Breast epithelium (tissue), 4 donors: ENCODE results near the gene CCL20. TPM values are rescaled to one million over a fixed set of nuclear protein-coding genes. Genes with fewer than 3 reads are reported as not detected.

ENCODE experiments used
- DNase-seq, 2 donors: peaks; one replicate each; pipeline ENCODE4 v3.0.0-alpha.2; 2019; ENCODE audit warnings: low spot score in 2 of 2
- H3K27ac ChIP-seq, 2 donors: fragments of 200-600 bp; sonication (generic) in 1 of 2; one replicate each; pipeline ENCODE4 v1.5.1; 2016 to 2019; ENCODE audit warnings: mild to moderate bottlenecking in 1 of 2
- H3K27me3 ChIP-seq, 2 donors: fragments of 200-600 bp; sonication (generic) in 1 of 2; one replicate each; pipeline versions ENCODE4 v1.5.1 to v1.6.0; 2017 to 2019; ENCODE audit warnings: control low read depth in 1 of 2, mild to moderate bottlenecking in 1 of 2
- H3K36me3 ChIP-seq: fragments of 200-600 bp; one replicate; pipeline ENCODE4 v1.5.1; 2019
- H3K4me1 ChIP-seq, 2 donors: fragments of 200-600 bp; sonication (generic); one replicate each; pipeline ENCODE4 v1.5.1; 2016 to 2019; ENCODE audit warnings: control low read depth in 1 of 2
- H3K4me3 ChIP-seq, 3 donors: fragments of 200-600 bp; sonication (generic); 1 replicate in 2 of 3; 2 replicates in 1 of 3; pipeline ENCODE4 v1.5.1; 2016 to 2019; ENCODE audit warnings: mild to moderate bottlenecking in 3 of 3, moderate library complexity in 2 of 3
- H3K9me3 ChIP-seq, 2 donors: fragments of 200-600 bp; sonication (generic) in 1 of 2; one replicate each; pipeline ENCODE4 v1.5.1; 2016 to 2019; ENCODE audit warnings: control low read depth in 1 of 2
- CTCF ChIP-seq, 3 donors: fragments of 450-650 bp; IDR thresholded peaks; one replicate each; pipeline ENCODE4 v1.5.1; 2016 to 2017; ENCODE audit warnings: antibody characterized with exemption in 3 of 3, mild to moderate bottlenecking in 3 of 3, moderate library complexity in 3 of 3
- POLR2A ChIP-seq: fragments of 450-650 bp; IDR thresholded peaks from one replicate; pipeline ENCODE4 v1.6.1; 2016; ENCODE audit warnings: antibody characterized with exemption, mild to moderate bottlenecking, moderate library complexity
- POLR2AphosphoS5 ChIP-seq, 3 donors: sonication (generic); formaldehyde crosslinking; IDR thresholded peaks; one replicate each; pipeline ENCODE4 v1.6.1; 2017; ENCODE audit warnings: antibody characterized with exemption in 3 of 3
- intact Hi-C: fragments of 100-400 bp; cut with DNase I; formaldehyde crosslinking; loops from one replicate; pipeline ENCODE4 v1.15.1; 2023; ENCODE audit warnings: low total_unique reads
- total RNA-seq, 3 donors: library from RNA; depleted of rRNA; stranded (reverse); fragments of >200 nt; gene quantifications; one replicate each; pipeline ENCODE4 v1.1.0, GENCODE V29; 2016

The CCL20 gene
- total RNA-seq, 3 donors from 2014 or later, result 1.3 to 6.7 TPM; not detected in 1

- TF ChIP-seq CTCF (IDR thresholded peaks at IDR 0.05) (no peak), POLR2A (no peak), POLR2AphosphoS5 (IDR thresholded peaks at IDR 0.05) (no peak)
- no peak for DNase-seq
- H3K4me1 ChIP-seq, result no peaks in the 10 kb centered on the region
- no peaks in the 10 kb centered on the region for H3K9me3 ChIP-seq
- intact Hi-C loops, result no loop called here
- no peak overlapping the region for H3K27ac ChIP-seq
- no peaks in the 10 kb centered on the region for H3K27me3 ChIP-seq
- no peak overlapping the region for H3K4me3 ChIP-seq
- no peaks in the 10 kb centered on the region for H3K36me3 ChIP-seq
These were observed 32.5 kb upstream of the CCL20 start for GRCh38 chr2:227780981-227781615.

- no peaks in the 10 kb centered on the region for H3K27me3 ChIP-seq
- H3K9me3 ChIP-seq, result no peaks in the 10 kb centered on the region
- no peak overlapping the region for H3K4me3 ChIP-seq
- H3K36me3 ChIP-seq, result no peaks in the 10 kb centered on the region
- no peak for TF ChIP-seq POLR2A
- TF ChIP-seq POLR2AphosphoS5 (IDR thresholded peaks at IDR 0.05), result no peak
- TF ChIP-seq CTCF (IDR thresholded peaks at IDR 0.05), result no peak
- intact Hi-C loops, result no loop called here
- DNase-seq, result no peak
- H3K4me1 ChIP-seq, result no peaks in the 10 kb centered on the region
- H3K27ac ChIP-seq, result no peak overlapping the region
These were observed 31.8 kb upstream of the CCL20 start for GRCh38 chr2:227781841-227782240.

- H3K9me3 ChIP-seq, result no peaks in the 10 kb centered on the region
- H3K27ac ChIP-seq, result no peak overlapping the region
- no peaks in the 10 kb centered on the region for H3K27me3 ChIP-seq
- no peaks in the 10 kb centered on the region for H3K4me1 ChIP-seq
- intact Hi-C loops, result no loop called here
- no peaks in the 10 kb centered on the region for H3K36me3 ChIP-seq
- TF ChIP-seq POLR2A (no peak), POLR2AphosphoS5 (IDR thresholded peaks at IDR 0.05) (no peak), CTCF (IDR thresholded peaks at IDR 0.05) (no peak)
- DNase-seq, result no peak
- H3K4me3 ChIP-seq, result no peak overlapping the region
These were observed 30.8 kb upstream of the CCL20 start for GRCh38 chr2:227782804-227783203.

- H3K9me3 ChIP-seq, result no peaks in the 10 kb centered on the region
- H3K27ac ChIP-seq, result no peak overlapping the region
- peak overlapping the region in 2 of 3 donors; percentile 3 to 6 for H3K4me3 ChIP-seq
- H3K36me3 ChIP-seq, result no peaks in the 10 kb centered on the region
- no peaks in the 10 kb centered on the region for H3K4me1 ChIP-seq
- no peak for DNase-seq
- TF ChIP-seq POLR2A, result no peak
- H3K27me3 ChIP-seq, result no peaks in the 10 kb centered on the region
- intact Hi-C loops, result no loop called here
These were observed 30.1 kb upstream of the CCL20 start for GRCh38 chr2:227783404-227784138.

GRCh38 chr2:227785293-227785692 is 28.3 kb upstream of the CCL20 start:
- Histone ChIP-seq H3K4me1 (no peaks in the 10 kb centered on the region), H3K4me3 (no peak overlapping the region), H3K27ac (no peak overlapping the region), H3K9me3 (no peaks in the 10 kb centered on the region), H3K36me3 (no peaks in the 10 kb centered on the region), H3K27me3 (no peaks in the 10 kb centered on the region)
- DNase-seq, result no peak
- TF ChIP-seq POLR2AphosphoS5 (IDR thresholded peaks at IDR 0.05) (no peak), POLR2A (no peak), CTCF (IDR thresholded peaks at IDR 0.05) (no peak)
- intact Hi-C loops, result no loop called here
